ENCODE results near the gene AKAP17A. TPM values are rescaled to one million over a fixed set of nuclear protein-coding genes. Genes with fewer than 3 reads are reported as not detected.
"Not testable (repeated sequence)": the region's sequence is repeated elsewhere in the genome, so short reads cannot be mapped to it uniquely, and the experiment has no call there.

The AKAP17A gene
- total RNA-seq, 1 donor from 2014 or later, result 39.8 TPM

DNA sequence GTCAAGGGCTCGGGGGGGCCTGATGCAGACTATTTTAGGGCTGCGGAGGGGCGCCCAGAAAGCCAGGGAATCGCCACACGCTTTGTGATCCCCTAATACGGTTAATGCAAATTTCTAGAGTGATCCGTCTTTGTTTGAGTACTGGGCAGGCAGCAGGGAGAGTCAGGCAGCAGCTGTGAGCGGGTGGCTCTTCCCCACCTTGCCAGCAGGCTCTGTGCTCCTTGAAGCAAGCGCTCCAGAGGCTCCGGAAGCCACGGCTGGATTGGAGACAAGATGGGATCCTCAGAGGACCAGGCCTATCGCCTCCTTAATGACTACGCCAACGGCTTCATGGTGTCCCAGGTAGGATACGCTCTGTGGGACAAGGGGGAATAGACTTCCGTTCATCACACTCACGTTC, 23.5 kb downstream of the AKAP17A start, which contains the start of gene ASMT:
Gene ASMT (plus strand): TSS at position 133 of the 400 bp plus-strand sequence. CDS start 141 bp downstream, at position 274.
- TF ChIP-seq, protein P1, sequence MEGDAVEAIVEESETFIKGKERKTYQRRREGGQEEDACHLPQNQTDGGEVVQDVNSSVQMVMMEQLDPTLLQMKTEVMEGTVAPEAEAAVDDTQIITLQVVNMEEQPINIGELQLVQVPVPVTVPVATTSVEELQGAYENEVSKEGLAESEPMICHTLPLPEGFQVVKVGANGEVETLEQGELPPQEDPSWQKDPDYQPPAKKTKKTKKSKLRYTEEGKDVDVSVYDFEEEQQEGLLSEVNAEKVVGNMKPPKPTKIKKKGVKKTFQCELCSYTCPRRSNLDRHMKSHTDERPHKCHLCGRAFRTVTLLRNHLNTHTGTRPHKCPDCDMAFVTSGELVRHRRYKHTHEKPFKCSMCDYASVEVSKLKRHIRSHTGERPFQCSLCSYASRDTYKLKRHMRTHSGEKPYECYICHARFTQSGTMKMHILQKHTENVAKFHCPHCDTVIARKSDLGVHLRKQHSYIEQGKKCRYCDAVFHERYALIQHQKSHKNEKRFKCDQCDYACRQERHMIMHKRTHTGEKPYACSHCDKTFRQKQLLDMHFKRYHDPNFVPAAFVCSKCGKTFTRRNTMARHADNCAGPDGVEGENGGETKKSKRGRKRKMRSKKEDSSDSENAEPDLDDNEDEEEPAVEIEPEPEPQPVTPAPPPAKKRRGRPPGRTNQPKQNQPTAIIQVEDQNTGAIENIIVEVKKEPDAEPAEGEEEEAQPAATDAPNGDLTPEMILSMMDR (IDR thresholded peaks at IDR 0.05), result no peak
- no peak within 1 kb of the TSS for H3K27ac ChIP-seq
- no peaks in the 10 kb centered on the region for H3K9me3 ChIP-seq
- H3K27me3 ChIP-seq (ENCODE audit: low read depth), result no peaks in the 10 kb centered on the region
- ATAC-seq (no peak), DNase-seq (no peak)
- H3K4me1 ChIP-seq, result no peaks in the 10 kb centered on the region
- H3K36me3 ChIP-seq, result no peaks in the 10 kb centered on the region
- H3K4me3 ChIP-seq, result no peak within 1 kb of the TSS
- intact Hi-C loops (cut with DNase I), result no loop called here

DNA sequence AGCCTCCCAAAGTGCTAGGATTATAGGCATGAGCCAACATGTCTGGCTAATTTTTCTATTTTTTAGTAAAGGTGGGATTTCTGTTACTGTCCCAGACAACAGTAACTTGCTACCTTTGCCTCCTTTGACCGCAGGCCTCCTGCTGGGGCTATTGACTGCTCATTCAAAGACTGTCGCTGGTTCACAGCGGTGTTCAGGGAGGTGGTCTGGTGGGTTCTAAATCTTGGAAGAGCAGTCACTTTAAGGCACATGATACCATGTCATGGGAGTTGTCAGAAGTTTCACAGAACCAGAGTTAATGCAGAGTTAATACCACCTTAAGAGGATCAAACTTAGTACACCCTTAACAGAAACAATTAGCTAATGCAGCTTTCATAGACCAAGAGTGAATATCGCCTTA, 27.3 kb downstream of the AKAP17A start:
- TF ChIP-seq, protein P1 (IDR thresholded peaks at IDR 0.05), result no peak
- Histone ChIP-seq H3K4me3 (no peak overlapping the region), H3K9me3 (no peaks in the 10 kb centered on the region), H3K4me1 (no peaks in the 10 kb centered on the region), H3K27ac (no peak overlapping the region), H3K27me3 (ENCODE audit: low read depth) (no peaks in the 10 kb centered on the region), H3K36me3 (no peaks in the 10 kb centered on the region)
- no peak for DNase-seq
- intact Hi-C loops (cut with DNase I), result no loop called here
- no peak for ATAC-seq

DNA sequence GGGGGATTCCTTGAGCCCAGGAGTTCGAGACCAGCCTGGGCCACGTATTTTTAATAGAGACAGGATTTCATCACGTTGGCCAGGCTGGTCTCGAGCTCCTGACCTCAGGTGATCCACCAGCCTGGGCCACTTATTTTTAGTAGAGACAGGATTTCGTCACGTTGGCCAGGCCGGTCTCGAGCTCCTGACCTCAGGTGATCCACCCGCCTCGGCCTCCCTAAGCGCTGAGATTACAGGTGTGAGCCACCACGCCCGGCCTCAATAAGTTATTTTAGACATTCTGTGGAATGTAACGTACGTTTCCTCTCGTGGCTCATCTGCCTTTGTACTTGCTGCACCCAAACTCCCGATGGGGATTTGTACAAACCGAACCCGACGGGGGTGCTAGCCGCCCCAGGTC, 32.3 kb downstream of the AKAP17A start:
- Histone ChIP-seq H3K36me3 (no peaks in the 10 kb centered on the region), H3K4me3 (no peak overlapping the region), H3K27ac (no peak overlapping the region), H3K4me1 (no peaks in the 10 kb centered on the region), H3K9me3 (no peaks in the 10 kb centered on the region), H3K27me3 (ENCODE audit: low read depth) (no peaks in the 10 kb centered on the region)
- ATAC-seq, result no peak
- no peak for DNase-seq
- intact Hi-C loops (cut with DNase I), result no loop called here
- TF ChIP-seq, protein P1 (IDR thresholded peaks at IDR 0.05), result no peak

DNA sequence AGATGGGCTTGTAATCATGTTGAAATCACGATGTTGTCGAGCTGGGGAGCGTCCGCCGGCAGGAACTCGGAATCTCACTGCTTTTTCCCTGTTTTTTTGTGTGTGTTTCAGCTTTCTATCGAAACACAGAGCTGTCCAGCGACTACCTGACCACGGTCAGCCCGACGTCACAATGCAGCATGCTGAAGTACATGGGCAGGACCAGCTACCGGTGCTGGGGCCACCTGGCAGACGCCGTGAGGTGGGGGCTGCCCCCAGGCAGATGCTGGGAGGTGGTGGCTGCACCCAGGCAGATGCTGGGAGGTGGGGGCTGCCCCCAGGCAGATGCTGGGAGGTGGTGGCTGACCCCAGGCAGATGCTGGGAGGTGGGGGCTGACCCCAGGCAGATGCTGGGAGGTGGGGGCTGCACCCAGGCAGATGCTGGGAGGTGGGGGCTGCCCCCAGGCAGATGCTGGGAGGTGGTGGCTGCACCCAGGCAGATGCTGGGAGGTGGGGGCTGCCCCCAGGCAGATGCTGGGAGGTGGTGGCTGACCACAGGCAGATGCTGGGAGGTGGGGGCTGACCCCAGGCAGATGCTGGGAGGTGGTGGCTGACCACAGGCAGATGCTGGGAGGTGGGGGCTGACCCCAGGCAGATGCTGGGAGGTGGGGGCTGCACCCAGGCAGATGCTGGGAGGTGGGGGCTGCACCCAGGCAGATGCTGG, 32.9 kb downstream of the AKAP17A start:
- DNase-seq; H3K9me3 ChIP-seq; intact Hi-C loops (cut with DNase I); H3K27me3 ChIP-seq (ENCODE audit: low read depth); H3K36me3 ChIP-seq; H3K4me3 ChIP-seq; H3K4me1 ChIP-seq; ATAC-seq; H3K27ac ChIP-seq: not testable (repeated sequence)

DNA sequence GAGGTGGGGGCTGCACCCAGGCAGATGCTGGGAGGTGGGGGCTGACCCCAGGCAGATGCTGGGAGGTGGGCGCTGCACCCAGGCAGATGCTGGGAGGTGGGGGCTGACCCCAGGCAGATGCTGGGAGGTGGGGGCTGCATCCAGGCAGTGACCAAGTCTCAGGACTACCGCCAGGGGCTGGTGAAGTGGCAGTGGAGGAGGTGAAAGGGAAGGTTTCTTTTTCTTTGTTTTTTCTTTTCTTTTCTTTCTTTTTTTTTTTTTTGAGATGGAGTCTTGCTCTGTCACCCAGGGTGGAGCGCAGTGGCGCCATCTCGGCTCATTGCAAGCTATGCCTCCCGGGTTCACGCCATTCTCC, 33.4 kb downstream of the AKAP17A start:
- H3K4me3 ChIP-seq; H3K9me3 ChIP-seq; H3K27me3 ChIP-seq (ENCODE audit: low read depth); H3K27ac ChIP-seq; ATAC-seq; DNase-seq; H3K36me3 ChIP-seq; H3K4me1 ChIP-seq; intact Hi-C loops (cut with DNase I): not testable (repeated sequence)

DNA sequence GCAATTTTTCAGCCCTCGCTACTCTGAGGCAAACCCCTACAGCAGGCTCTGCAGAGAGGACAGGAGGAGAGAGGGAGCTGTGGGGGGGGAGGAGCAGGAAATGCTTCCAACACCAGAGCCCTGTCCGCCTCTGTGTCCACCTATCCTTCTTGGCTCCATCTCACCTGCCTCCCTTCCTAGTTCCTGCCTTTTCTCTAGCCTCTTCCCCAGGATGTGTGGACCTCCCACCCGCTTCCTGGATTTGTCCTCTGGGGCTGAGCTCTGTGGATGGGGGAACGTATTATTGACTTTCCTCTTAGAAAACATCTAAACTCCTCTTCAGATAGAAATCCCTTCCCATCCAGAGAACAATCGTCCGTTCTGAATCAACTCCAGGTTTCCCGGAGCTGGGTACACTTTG, 37.8 kb downstream of the AKAP17A start:
- Histone ChIP-seq H3K4me3 (no peak overlapping the region), H3K27ac (no peak overlapping the region), H3K9me3 (no peaks in the 10 kb centered on the region), H3K27me3 (ENCODE audit: low read depth) (no peaks in the 10 kb centered on the region), H3K36me3 (no peaks in the 10 kb centered on the region), H3K4me1 (no peaks in the 10 kb centered on the region)
- intact Hi-C loops (cut with DNase I), result no loop called here
- TF ChIP-seq, protein P1 (IDR thresholded peaks at IDR 0.05), result no peak
- DNase-seq (no peak), ATAC-seq (no peak)
